ENCODE results near the gene SORCS2.

Gene SORCS2

DNA sequence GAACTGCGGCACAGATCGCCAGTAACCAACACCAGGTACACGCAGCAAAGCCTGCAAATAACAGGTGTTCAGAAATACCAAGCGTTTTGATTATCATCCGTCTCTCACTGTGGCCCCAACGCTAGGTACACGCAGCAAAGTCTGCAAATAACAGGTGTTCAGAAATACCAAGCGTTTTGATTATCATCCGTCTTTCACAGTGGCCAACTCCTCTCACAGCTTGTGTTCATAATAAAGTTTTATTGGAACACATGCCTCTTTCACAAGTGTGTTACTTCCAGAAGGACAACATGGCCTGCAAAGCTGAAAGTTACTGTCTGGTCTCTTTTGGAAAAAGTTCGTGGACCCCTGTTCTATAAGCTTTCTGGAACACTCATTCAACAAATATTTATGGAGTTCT, 594.2 kb downstream of the SORCS2 start:
- TF ChIP-seq, protein P1, sequence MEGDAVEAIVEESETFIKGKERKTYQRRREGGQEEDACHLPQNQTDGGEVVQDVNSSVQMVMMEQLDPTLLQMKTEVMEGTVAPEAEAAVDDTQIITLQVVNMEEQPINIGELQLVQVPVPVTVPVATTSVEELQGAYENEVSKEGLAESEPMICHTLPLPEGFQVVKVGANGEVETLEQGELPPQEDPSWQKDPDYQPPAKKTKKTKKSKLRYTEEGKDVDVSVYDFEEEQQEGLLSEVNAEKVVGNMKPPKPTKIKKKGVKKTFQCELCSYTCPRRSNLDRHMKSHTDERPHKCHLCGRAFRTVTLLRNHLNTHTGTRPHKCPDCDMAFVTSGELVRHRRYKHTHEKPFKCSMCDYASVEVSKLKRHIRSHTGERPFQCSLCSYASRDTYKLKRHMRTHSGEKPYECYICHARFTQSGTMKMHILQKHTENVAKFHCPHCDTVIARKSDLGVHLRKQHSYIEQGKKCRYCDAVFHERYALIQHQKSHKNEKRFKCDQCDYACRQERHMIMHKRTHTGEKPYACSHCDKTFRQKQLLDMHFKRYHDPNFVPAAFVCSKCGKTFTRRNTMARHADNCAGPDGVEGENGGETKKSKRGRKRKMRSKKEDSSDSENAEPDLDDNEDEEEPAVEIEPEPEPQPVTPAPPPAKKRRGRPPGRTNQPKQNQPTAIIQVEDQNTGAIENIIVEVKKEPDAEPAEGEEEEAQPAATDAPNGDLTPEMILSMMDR (IDR thresholded peaks at IDR 0.05; ENCODE audit: control extremely low read depth, extremely low read depth, low read depth, missing control alignments), result no peak
- ChIA-PET POLR2A (no interaction called here), CTCF (interaction anchor here (1.0 to 1.6 kb wide), 4 partner anchors 10 to 16 kb away, joined by 3 to 4 read pairs (median 4); no protein-coding TSS in a partner anchor)
- DNase-seq (ENCODE audit: extremely low spot score), result no peak

DNA sequence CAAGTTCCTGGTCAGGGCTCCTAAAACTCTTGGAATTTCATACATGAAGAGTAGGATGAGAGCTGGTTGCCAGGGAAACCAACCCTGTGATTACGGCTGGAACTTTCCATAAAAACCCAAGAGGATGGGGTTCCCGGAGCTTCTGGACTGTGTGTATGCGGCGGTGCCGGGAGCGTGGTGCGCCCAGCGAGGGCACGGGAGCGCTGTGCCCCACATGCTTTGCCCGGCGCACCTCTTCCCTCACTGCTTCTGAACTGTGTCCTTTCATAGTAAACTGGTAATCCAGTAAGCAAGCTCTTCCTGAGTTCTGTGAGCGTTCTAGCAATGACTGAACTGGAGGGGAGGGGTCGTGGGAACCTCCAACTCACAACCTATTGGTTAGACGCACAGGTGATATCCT, 594.7 kb downstream of the SORCS2 start:
- TF ChIP-seq, protein P1 (IDR thresholded peaks at IDR 0.05; ENCODE audit: control extremely low read depth, extremely low read depth, low read depth, missing control alignments), result no peak
- DNase-seq (ENCODE audit: extremely low spot score), result no peak
- ChIA-PET POLR2A (no interaction called here), CTCF (interaction anchor here (0.9 to 1.2 kb wide), 3 partner anchors 13 to 16 kb away, joined by 3 to 4 read pairs (median 3); no protein-coding TSS in a partner anchor)

DNA sequence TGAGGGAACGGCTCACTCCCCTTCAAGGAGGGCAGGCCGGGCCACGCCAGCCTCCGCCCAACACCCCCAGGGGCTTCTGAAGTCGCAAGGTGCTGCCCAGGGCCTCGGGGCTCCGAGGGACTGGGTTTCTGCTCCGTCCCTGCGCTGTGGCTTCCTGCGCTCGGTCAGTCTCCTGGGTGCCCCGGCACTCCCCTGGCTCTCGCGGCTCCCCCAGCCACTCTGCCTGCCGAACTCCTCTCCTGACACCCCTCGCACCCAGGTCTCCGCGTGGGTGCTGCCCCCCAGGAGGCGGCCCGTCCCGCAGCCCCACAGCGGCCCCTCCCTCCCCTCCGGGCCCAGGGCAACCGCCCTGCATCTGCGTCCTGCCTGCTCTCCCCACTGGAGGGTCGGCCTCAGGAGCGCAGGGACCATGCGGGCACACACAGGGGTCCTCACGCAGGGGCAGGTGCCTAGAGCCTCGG, 595.4 kb downstream of the SORCS2 start:
- CTCF ChIA-PET, result interaction anchor here (0.9 to 1.2 kb wide), 2 partner anchors 14 to 17 kb away, joined by 3 to 4 read pairs; no protein-coding TSS in a partner anchor
- TF ChIP-seq, protein P1 (IDR thresholded peaks at IDR 0.05; ENCODE audit: control extremely low read depth, extremely low read depth, low read depth, missing control alignments), result no peak
- DNase-seq (ENCODE audit: extremely low spot score), result no peak
- POLR2A ChIA-PET, result no interaction called here

DNA sequence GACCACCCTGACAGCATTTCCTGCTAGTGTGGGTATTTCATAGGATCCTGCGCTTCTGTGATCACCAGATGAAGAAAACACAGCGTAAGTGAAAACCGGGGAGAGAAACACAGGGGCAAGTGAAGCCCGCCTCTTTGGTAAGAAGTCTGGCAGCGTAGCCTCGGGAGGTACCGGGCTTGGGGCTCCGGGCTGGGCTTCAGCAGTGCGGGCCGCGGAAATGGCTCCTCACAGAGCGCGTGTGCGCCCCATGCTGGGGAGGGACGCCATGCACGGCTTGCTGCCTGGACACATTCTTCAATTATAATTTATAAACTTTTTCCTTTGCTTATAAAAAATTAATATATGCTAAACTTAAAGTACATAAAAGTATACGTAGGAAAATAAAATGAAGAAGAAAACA, 595.9 kb downstream of the SORCS2 start:
- CTCF ChIA-PET, result interaction anchor here (0.9 to 8.7 kb wide), 3 partner anchors 17 to 27 kb away, joined by 3 to 124 read pairs (median 3); no protein-coding TSS in a partner anchor
- POLR2A ChIA-PET, result no interaction called here
- TF ChIP-seq, protein P1 (IDR thresholded peaks at IDR 0.05; ENCODE audit: control extremely low read depth, extremely low read depth, low read depth, missing control alignments), result no peak
- no peak for DNase-seq (ENCODE audit: extremely low spot score)

DNA sequence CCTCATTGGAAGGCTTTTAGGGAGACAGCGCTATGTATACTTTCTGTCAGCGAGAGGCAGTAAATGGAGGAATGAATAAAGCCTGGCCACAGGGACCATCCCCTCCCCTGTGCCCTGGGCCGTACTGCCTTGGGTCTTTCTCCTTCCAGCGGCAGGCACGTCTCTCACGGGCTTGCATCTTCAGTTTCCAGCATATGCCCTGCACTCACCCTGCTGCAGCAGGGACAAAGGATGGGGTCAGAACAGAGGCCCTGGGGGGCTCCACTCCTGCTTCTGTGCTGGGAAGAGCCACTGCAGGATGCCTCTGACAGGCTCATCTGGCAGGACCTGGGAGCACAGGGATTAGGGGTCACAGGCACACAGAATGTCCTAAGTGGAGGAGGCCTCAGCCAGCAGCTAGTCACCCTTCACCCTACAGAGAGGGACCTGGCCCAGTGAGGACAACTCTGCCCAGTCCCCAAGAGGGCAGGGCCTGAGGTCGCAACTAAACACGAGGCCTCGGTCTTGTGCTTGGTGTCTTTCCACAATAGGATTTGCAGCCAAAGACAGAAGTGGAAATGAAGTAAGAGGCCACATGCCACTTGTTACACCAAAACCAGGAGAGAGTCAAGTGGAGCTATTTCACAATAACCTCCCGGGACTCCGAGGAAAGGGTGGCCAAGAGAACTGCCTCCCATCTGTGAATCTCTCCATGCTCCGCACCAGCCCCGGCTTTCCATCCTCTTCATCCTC, 596.5 kb downstream of the SORCS2 start:
- no peak for DNase-seq (ENCODE audit: extremely low spot score)
- TF ChIP-seq, protein P1 (IDR thresholded peaks at IDR 0.05; ENCODE audit: control extremely low read depth, extremely low read depth, low read depth, missing control alignments), result no peak
- CTCF ChIA-PET, result interaction anchor here (0.9 to 8.7 kb wide), 4 partner anchors 16 to 27 kb away, joined by 3 to 124 read pairs (median 4); no protein-coding TSS in a partner anchor
- POLR2A ChIA-PET, result no interaction called here

DNA sequence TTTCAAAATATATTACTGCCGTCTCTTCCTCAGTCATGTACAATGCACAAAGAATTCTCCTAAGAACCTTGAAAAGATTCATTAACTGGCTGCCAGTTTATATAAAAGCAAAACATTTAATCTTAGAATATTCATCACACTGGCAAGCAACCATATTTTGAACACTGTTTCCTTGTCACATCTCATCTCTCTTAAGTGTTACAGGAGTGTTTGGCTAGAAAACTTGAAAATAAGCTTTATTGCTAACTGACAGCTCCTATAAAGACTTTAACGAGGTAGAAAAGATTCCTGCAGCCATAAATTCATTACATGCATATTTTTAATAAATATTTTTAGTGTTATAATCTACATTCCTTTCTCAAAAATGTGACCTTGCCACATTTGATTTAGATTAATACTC, 597.7 kb downstream of the SORCS2 start:
- ChIA-PET CTCF (interaction anchor here (1.3 to 8.7 kb wide), 4 partner anchors 15 to 54 kb away, joined by 4 to 124 read pairs (median 4); no protein-coding TSS in a partner anchor), POLR2A (no interaction called here)
- no peak for DNase-seq (ENCODE audit: extremely low spot score)
- TF ChIP-seq, protein P1 (IDR thresholded peaks at IDR 0.05; ENCODE audit: control extremely low read depth, extremely low read depth, low read depth, missing control alignments), result no peak

Measured in GM10248 (cell line).